Mesodermal cell (in vitro differentiated cells): ENCODE data around the gene DDX10.
A peak's percentile ranks its signal among the peaks of the same experiment; 100 is the strongest.

Experiments used
- H3K27ac ChIP-seq: 2 replicates; pipeline ENCODE4 v1.7.0; 2013; ENCODE audit warnings: mild to moderate bottlenecking, low read depth, low read length, moderate library complexity; ENCODE audit not compliant: severe bottlenecking
- H3K36me3 ChIP-seq: 2 replicates; pipeline ENCODE4 v1.7.1; 2013; ENCODE audit warnings: mild to moderate bottlenecking, low read length, moderate library complexity; ENCODE audit not compliant: control insufficient read depth, insufficient read depth
- H3K4me1 ChIP-seq: one replicate; pipeline ENCODE4 v1.7.1; 2013; ENCODE audit warnings: mild to moderate bottlenecking, low read length; ENCODE audit not compliant: insufficient read depth, control insufficient read depth, poor library complexity, severe bottlenecking
- H3K4me3 ChIP-seq: 2 replicates; pipeline ENCODE4 v1.7.0; 2013; ENCODE audit warnings: low read length, control low read depth, mild to moderate bottlenecking; ENCODE audit not compliant: insufficient read depth, poor library complexity, severe bottlenecking; ENCODE audit errors: extremely low read depth
- H3K9me3 ChIP-seq: 2 replicates; pipeline ENCODE4 v1.7.1; 2013; ENCODE audit warnings: mild to moderate bottlenecking, low read length, moderate library complexity; ENCODE audit not compliant: control insufficient read depth
- WGBS, 2 experiments: methylation state at CpG; one replicate each; pipeline ENCODE4 v1.1.5; 2013; ENCODE audit warnings: missing lambda C conversion rate in 2 of 2; ENCODE audit not compliant: insufficient coverage in 2 of 2; 5-methylcytosine and 5-hydroxymethylcytosine counted together

Gene DDX10

GRCh38 chr11:108870373-108871020 is 205.6 kb downstream of the DDX10 start:
- H3K36me3 ChIP-seq, result no peaks in the 10 kb centered on the region
- no peak overlapping the region for H3K4me3 ChIP-seq
- 57 to 95% methylated on average over 1 to 4 of the region's 4 CpGs for WGBS, 2 experiments
- peaks cover 42% of the 10 kb centered on the region for H3K4me1 ChIP-seq
- H3K9me3 ChIP-seq, result no peaks in the 10 kb centered on the region
- peak overlapping the region; percentile 94 for H3K27ac ChIP-seq

GRCh38 chr11:108871152-108871551 is 206.3 kb downstream of the DDX10 start:
- no peaks in the 10 kb centered on the region for H3K9me3 ChIP-seq
- peaks cover 41% of the 10 kb centered on the region for H3K4me1 ChIP-seq
- H3K27ac ChIP-seq, result peak overlapping the region; percentile 94
- no peaks in the 10 kb centered on the region for H3K36me3 ChIP-seq
- no peak overlapping the region for H3K4me3 ChIP-seq

GRCh38 chr11:108871867-108872266 is 207.0 kb downstream of the DDX10 start:
- Histone ChIP-seq H3K36me3 (no peaks in the 10 kb centered on the region), H3K4me1 (peaks cover 41% of the 10 kb centered on the region), H3K27ac (no peak overlapping the region), H3K4me3 (no peak overlapping the region), H3K9me3 (no peaks in the 10 kb centered on the region)
- WGBS, 2 experiments, result 100% methylated on average over 1 of the region's 2 CpGs; no CpG with 5 or more reads in 1 of the 2 experiments

- H3K4me3 ChIP-seq, result no peak overlapping the region
- no peaks in the 10 kb centered on the region for H3K36me3 ChIP-seq
- no peak overlapping the region for H3K27ac ChIP-seq
- peaks cover 41% of the 10 kb centered on the region for H3K4me1 ChIP-seq
- no peaks in the 10 kb centered on the region for H3K9me3 ChIP-seq
- WGBS, 2 experiments, result no CpG with 5 or more reads among the region's 3 CpGs
Measured at GRCh38 chr11:108872781-108873291, 208.0 kb downstream of the DDX10 start.

GRCh38 chr11:108873310-108873709 is 208.4 kb downstream of the DDX10 start:
- H3K4me1 ChIP-seq, result peaks cover 41% of the 10 kb centered on the region
- no peak overlapping the region for H3K27ac ChIP-seq
- H3K36me3 ChIP-seq, result no peaks in the 10 kb centered on the region
- no peaks in the 10 kb centered on the region for H3K9me3 ChIP-seq
- no peak overlapping the region for H3K4me3 ChIP-seq
- no CpG with 5 or more reads among the region's 2 CpGs for WGBS, 2 experiments

GRCh38 chr11:108873941-108874340 is 209.1 kb downstream of the DDX10 start:
- no peak overlapping the region for H3K27ac ChIP-seq
- WGBS, 2 experiments, result 91 to 92% methylated on average over 4 of the region's 4 CpGs
- no peaks in the 10 kb centered on the region for H3K9me3 ChIP-seq
- H3K4me3 ChIP-seq, result no peak overlapping the region
- peaks cover 35% of the 10 kb centered on the region for H3K4me1 ChIP-seq
- H3K36me3 ChIP-seq, result no peaks in the 10 kb centered on the region

GRCh38 chr11:108875134-108875533 is 210.3 kb downstream of the DDX10 start:
- no CpG with 5 or more reads among the region's 2 CpGs for WGBS, 2 experiments
- no peak overlapping the region for H3K27ac ChIP-seq
- H3K9me3 ChIP-seq, result no peaks in the 10 kb centered on the region
- no peaks in the 10 kb centered on the region for H3K36me3 ChIP-seq
- no peak overlapping the region for H3K4me3 ChIP-seq
- H3K4me1 ChIP-seq, result peaks cover 24% of the 10 kb centered on the region

GRCh38 chr11:108877178-108877577 is 212.3 kb downstream of the DDX10 start:
- Histone ChIP-seq H3K4me3 (no peak overlapping the region), H3K36me3 (no peaks in the 10 kb centered on the region), H3K9me3 (no peaks in the 10 kb centered on the region), H3K4me1 (peaks cover 10% of the 10 kb centered on the region), H3K27ac (no peak overlapping the region)
- no CpG with 5 or more reads among the region's 2 CpGs for WGBS, 2 experiments

- no peak overlapping the region for H3K4me3 ChIP-seq
- H3K27ac ChIP-seq, result no peak overlapping the region
- H3K36me3 ChIP-seq, result no peaks in the 10 kb centered on the region
- H3K4me1 ChIP-seq, result no peaks in the 10 kb centered on the region
- H3K9me3 ChIP-seq, result no peaks in the 10 kb centered on the region
- 50 to 64% methylated on average over 2 to 3 of the region's 5 CpGs for WGBS, 2 experiments
Measured at GRCh38 chr11:108880510-108880909, 215.6 kb downstream of the DDX10 start.

- Histone ChIP-seq H3K4me1 (peaks cover 2% of the 10 kb centered on the region), H3K27ac (no peak overlapping the region), H3K36me3 (no peaks in the 10 kb centered on the region)
Measured at GRCh38 chr11:108881131-108881530, 216.3 kb downstream of the DDX10 start.

GRCh38 chr11:108882211-108882831 is 217.5 kb downstream of the DDX10 start:
- Histone ChIP-seq H3K4me1 (peaks cover 9% of the 10 kb centered on the region), H3K36me3 (no peaks in the 10 kb centered on the region), H3K4me3 (no peak overlapping the region), H3K27ac (no peak overlapping the region), H3K9me3 (no peaks in the 10 kb centered on the region)
- WGBS, 2 experiments, result 81 to 90% methylated on average over 1 to 3 of the region's 5 CpGs

More at GRCh38 chr11:108881131-108881530, 216.3 kb downstream of the DDX10 start:
- Histone ChIP-seq H3K4me3 (no peak overlapping the region), H3K9me3 (no peaks in the 10 kb centered on the region)
